Kidney capillary endothelial cell (primary cell): Measurements from ENCODE around the gene ANKRD11.

ENCODE experiments used
- DNase-seq: peaks from one replicate; pipeline ENCODE4 v3.0.0-alpha.2; 2018; ENCODE audit warnings: low spot score

The ANKRD11 gene

GRCh38 chr16:89297156-89297874 is 193.0 kb downstream of the ANKRD11 start:
- no peak for DNase-seq

GRCh38 chr16:89295915-89296314 is 194.4 kb downstream of the ANKRD11 start:
- no peak for DNase-seq

- no peak for DNase-seq
Observed at GRCh38 chr16:89295071-89295900, 195.1 kb downstream of the ANKRD11 start.

GRCh38 chr16:89294486-89294885 is 195.9 kb downstream of the ANKRD11 start:
- DNase-seq = no peak

GRCh38 chr16:89293276-89294143 is 196.9 kb downstream of the ANKRD11 start:
- no peak for DNase-seq

GRCh38 chr16:89292443-89293078 is 197.8 kb downstream of the ANKRD11 start:
- DNase-seq = no peak

GRCh38 chr16:89291776-89292175 is 198.6 kb downstream of the ANKRD11 start:
- no peak for DNase-seq

GRCh38 chr16:89291363-89291762 is 199.0 kb downstream of the ANKRD11 start:
- no peak for DNase-seq

GRCh38 chr16:89290887-89291286 is 199.5 kb downstream of the ANKRD11 start:
- no peak for DNase-seq

GRCh38 chr16:89290472-89290871 is 199.9 kb downstream of the ANKRD11 start:
- no peak for DNase-seq

- DNase-seq = peak; percentile 53
Observed at GRCh38 chr16:89289428-89290395, 200.6 kb downstream of the ANKRD11 start.

GRCh38 chr16:89288966-89289365 is 201.4 kb downstream of the ANKRD11 start:
- no peak for DNase-seq

GRCh38 chr16:89288577-89288844 is 201.8 kb downstream of the ANKRD11 start:
- no peak for DNase-seq

- no peak for DNase-seq
Observed at GRCh38 chr16:89287777-89288576, 202.4 kb downstream of the ANKRD11 start.

- DNase-seq = no peak
Observed at GRCh38 chr16:89286096-89286495, 204.3 kb downstream of the ANKRD11 start.

GRCh38 chr16:89285381-89285780 is 205.0 kb downstream of the ANKRD11 start:
- no peak for DNase-seq

- DNase-seq = no peak
Observed at GRCh38 chr16:89283449-89283848, 206.9 kb downstream of the ANKRD11 start.

- no peak for DNase-seq
Observed at GRCh38 chr16:89282523-89282922, 207.8 kb downstream of the ANKRD11 start.

GRCh38 chr16:89281829-89282228 is 208.5 kb downstream of the ANKRD11 start:
- DNase-seq = no peak

- DNase-seq = no peak
Observed at GRCh38 chr16:89281189-89281577, 209.2 kb downstream of the ANKRD11 start.
